GM18498 (cell line): ENCODE measurements around the gene THBS2.

Experiments used
- ATAC-seq: cut with Tn5 transposase; IDR thresholded peaks from one replicate; pipeline ENCODE4 v1.9.1; 2021; ENCODE audit warnings: mild to moderate bottlenecking, moderate library complexity; ENCODE audit not compliant: unreplicated experiment

The THBS2 gene

DNA sequence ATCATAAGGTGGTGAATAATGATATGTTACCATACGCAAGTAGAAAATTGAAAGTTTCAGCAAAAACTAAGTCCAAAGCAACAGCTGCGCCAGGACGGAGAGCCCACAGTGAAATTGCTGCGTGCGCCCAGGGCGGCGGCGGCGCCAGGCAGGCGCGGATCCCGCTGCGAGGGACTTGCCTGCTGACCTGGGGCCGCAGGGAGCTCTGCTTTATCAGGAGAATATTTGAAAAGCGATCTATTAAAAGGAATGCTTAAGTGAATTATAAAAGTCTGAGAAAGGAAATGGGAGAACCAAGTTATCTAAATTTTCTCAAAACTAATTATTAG is 85.4 kb downstream of the THBS2 start:
- ATAC-seq: no peak

DNA sequence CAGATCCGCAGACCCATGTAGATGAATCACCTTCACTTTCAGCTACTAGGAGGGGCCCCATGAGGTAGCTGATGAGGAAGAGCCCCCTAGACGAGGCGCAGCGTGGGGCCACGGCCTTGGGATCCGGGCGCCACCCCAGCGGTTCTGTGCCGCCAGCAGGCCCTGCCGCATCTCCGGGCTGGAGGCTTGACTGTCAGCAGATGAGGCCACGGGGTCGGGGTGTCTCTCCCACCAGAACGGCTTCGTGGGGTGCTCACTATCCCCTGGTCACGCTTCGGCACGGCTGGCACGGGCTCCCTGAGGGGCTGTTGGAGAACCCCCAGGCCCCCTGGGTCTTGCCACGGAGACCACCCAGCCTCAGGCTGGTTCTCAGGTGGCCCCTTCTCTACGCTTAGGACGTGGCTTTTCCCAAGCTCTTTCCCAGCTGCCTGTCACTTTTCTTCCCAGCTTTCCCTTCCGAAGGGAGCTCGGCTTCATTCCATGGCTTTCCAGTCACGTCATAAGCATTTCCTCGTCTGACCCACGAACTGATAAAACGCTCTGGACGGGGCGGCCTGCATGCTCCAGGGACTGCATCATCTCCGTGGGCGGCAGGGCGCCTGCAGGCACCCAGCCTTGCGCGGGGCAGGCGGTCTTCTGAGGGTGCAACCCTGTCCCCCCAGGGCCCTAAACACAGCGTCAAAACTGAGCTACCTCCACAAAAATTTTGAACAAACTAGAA is 85.9 kb downstream of the THBS2 start:
- no peak for ATAC-seq

- no peak for ATAC-seq
These were observed 86.6 kb downstream of the THBS2 start for GRCh38 chr6:169166896-169167580.
